HG02678 (cell line): ENCODE data around the gene ISYNA1.
"Not testable (repeated sequence)": the region's sequence is repeated elsewhere in the genome, so short reads cannot be mapped to it uniquely, and the experiment has no call there.

Experiments
- ATAC-seq: cut with Tn5 transposase; IDR thresholded peaks from one replicate; pipeline ENCODE4 v1.9.1; 2021; ENCODE audit warnings: mild to moderate bottlenecking, moderate library complexity; ENCODE audit not compliant: unreplicated experiment

ISYNA1 gene

GRCh38 chr19:18421371-18421959 is 16.5 kb downstream of the ISYNA1 start:
- ATAC-seq = no peak

GRCh38 chr19:18420930-18421329 is 17.0 kb downstream of the ISYNA1 start:
- ATAC-seq = no peak

GRCh38 chr19:18419699-18420460 is 18.1 kb downstream of the ISYNA1 start:
- no peak for ATAC-seq

GRCh38 chr19:18419195-18419698 is 18.7 kb downstream of the ISYNA1 start, which contains the start of gene SSBP4:
TSS of gene SSBP4 (plus strand) at chr19:18419398. CDS start at chr19:18419649, 251 bp downstream.
- peak; percentile 46 for ATAC-seq

- no peak for ATAC-seq
Observed at GRCh38 chr19:18418483-18419194, 19.3 kb downstream of the ISYNA1 start.

GRCh38 chr19:18418029-18418482 is 19.9 kb downstream of the ISYNA1 start:
- no peak for ATAC-seq

GRCh38 chr19:18417250-18418028 is 20.5 kb downstream of the ISYNA1 start:
- ATAC-seq = no peak

- ATAC-seq = no peak
Observed at GRCh38 chr19:18416778-18417249, 21.1 kb downstream of the ISYNA1 start.

GRCh38 chr19:18415178-18415867 is 22.6 kb downstream of the ISYNA1 start:
- ATAC-seq = no peak

GRCh38 chr19:18414504-18415177 is 23.3 kb downstream of the ISYNA1 start:
- no peak for ATAC-seq

- no peak for ATAC-seq
Observed at GRCh38 chr19:18412610-18413239, 25.2 kb downstream of the ISYNA1 start.

GRCh38 chr19:18408053-18408476 is 29.9 kb downstream of the ISYNA1 start:
- no peak for ATAC-seq

GRCh38 chr19:18406749-18407148 is 31.2 kb downstream of the ISYNA1 start:
- ATAC-seq = no peak

- ATAC-seq = not testable (repeated sequence)
Observed at GRCh38 chr19:18405754-18406153, 32.2 kb downstream of the ISYNA1 start.

- ATAC-seq = not testable (repeated sequence)
Observed at GRCh38 chr19:18402455-18403248, 35.3 kb downstream of the ISYNA1 start.

GRCh38 chr19:18401580-18402112 is 36.3 kb downstream of the ISYNA1 start:
- ATAC-seq = no peak

- no peak for ATAC-seq
Observed at GRCh38 chr19:18399008-18399407, 38.9 kb downstream of the ISYNA1 start.
